PC-9 (cell line): ENCODE data around the gene CNTNAP2.

Experiments
- EZH2 ChIP-seq: fragments of 200-600 bp; sonication (generic); IDR thresholded peaks from 2 replicates; pipeline ENCODE4 v1.8.0; 2017; ENCODE audit warnings: antibody characterized with exemption, low read depth
- TF ChIP-seq, protein P1 (sequence below): fragments of 200-600 bp; sonication (generic); conservative IDR thresholded peaks from 2 replicates; pipeline ENCODE4 v1.6.1; 2017; ENCODE audit warnings: mixed run types, antibody characterized with exemption, mild to moderate bottlenecking, moderate library complexity

- TF ChIP-seq, protein P1, sequence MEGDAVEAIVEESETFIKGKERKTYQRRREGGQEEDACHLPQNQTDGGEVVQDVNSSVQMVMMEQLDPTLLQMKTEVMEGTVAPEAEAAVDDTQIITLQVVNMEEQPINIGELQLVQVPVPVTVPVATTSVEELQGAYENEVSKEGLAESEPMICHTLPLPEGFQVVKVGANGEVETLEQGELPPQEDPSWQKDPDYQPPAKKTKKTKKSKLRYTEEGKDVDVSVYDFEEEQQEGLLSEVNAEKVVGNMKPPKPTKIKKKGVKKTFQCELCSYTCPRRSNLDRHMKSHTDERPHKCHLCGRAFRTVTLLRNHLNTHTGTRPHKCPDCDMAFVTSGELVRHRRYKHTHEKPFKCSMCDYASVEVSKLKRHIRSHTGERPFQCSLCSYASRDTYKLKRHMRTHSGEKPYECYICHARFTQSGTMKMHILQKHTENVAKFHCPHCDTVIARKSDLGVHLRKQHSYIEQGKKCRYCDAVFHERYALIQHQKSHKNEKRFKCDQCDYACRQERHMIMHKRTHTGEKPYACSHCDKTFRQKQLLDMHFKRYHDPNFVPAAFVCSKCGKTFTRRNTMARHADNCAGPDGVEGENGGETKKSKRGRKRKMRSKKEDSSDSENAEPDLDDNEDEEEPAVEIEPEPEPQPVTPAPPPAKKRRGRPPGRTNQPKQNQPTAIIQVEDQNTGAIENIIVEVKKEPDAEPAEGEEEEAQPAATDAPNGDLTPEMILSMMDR = no peak
- TF ChIP-seq EZH2 = no peak
Observed at GRCh38 chr7:147990079-147990478, 1873.5 kb downstream of the CNTNAP2 start.
